ENCODE results near the gene KLHL29.

Gene KLHL29

DNA sequence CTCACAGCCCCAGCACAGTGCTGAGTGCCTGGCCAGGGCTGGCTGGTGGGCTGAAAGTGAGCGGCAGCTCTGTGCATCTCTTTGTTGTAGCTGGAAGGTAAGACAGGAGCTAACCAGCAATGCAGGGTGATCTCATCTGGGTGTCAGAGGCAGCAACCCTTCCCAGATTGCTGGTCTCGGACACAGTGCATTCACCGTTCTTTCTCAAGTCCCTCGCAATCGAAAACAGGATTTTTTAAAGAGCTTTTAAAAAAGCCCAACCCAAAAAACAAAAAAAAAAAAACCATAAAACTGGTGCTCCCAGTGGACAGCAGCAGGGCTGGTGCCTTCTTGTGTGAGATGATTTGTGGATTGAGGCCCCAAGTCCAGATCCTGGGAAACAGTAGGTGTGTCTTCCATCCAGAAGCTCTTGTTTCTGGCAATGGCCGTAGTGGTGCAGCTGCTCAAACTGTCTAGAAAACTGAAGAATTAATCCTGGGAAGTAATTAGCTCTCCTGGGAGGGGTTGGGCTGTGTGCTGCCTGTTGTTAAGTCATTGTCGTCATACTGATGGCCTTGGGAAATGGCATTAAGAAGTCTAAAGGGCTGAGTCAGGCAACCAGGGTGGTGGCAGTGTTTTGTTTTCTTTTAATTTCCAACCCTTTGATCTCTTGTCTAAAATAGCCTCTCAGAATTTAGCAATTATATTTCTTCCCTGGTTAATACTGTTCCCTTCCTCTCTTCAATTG is 156.7 kb downstream of the KLHL29 start:
- peak; percentile 95 for FAIRE-seq
- peak; percentile 79 for DNase-seq (ENCODE audit: insufficient read length, low spot score)

DNA sequence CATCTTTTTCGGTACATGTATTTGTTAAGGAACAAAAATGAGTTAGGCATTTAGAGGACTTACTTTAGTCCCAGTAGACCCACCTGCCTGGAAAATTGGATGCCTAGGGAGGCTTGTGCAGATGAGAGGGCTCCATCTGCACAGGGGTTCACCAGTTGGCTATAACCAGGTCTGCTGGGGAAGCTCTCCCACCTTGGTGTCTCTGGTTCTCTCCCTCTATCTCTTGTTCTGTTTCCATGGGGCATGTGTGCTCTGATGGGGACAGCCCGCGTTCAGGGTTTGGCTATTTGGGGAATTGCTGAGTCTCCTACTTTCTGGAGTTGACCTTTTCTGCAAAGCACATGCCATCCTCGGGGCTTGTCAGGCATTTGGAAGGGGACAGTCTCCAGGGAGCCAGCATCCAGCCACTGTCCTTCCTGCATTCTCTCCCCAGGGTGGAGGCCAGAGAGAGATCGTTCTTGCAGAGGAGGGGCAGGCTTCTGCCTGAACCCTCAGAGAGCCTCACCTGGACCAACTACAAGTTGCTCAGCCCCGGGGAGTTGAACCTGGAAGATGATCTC is 157.3 kb downstream of the KLHL29 start:
- TF ChIP-seq, protein P1, sequence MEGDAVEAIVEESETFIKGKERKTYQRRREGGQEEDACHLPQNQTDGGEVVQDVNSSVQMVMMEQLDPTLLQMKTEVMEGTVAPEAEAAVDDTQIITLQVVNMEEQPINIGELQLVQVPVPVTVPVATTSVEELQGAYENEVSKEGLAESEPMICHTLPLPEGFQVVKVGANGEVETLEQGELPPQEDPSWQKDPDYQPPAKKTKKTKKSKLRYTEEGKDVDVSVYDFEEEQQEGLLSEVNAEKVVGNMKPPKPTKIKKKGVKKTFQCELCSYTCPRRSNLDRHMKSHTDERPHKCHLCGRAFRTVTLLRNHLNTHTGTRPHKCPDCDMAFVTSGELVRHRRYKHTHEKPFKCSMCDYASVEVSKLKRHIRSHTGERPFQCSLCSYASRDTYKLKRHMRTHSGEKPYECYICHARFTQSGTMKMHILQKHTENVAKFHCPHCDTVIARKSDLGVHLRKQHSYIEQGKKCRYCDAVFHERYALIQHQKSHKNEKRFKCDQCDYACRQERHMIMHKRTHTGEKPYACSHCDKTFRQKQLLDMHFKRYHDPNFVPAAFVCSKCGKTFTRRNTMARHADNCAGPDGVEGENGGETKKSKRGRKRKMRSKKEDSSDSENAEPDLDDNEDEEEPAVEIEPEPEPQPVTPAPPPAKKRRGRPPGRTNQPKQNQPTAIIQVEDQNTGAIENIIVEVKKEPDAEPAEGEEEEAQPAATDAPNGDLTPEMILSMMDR (IDR thresholded peaks at IDR 0.05; ENCODE audit: insufficient read depth, missing control alignments), result no peak
- no peak for FAIRE-seq
- DNase-seq (ENCODE audit: insufficient read length, low spot score), result no peak

More for the DNA sequence above, 156.7 kb downstream of the KLHL29 start:
- TF ChIP-seq, protein P1 (IDR thresholded peaks at IDR 0.05; ENCODE audit: insufficient read depth, missing control alignments), result no peak

DNA sequence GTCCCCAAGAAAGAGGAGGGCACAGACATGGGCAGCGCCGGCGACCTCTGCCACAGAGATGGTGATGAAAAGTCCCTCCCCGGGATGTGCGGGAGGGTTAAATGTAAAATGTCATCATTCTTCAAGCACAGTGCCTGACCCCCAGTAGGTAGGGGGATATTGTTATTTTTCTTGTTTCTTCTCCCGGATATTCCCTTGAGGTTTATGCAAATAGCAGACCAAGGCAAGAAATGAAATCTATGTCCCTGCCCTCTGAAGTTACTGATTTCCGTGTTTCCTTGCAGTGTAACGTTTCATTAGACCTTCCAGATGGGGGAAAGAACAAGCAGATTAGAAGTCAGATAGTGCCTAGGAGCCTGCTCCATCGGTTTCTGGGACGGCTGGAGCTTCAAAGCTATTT is 158.3 kb downstream of the KLHL29 start:
- TF ChIP-seq, protein P1 (IDR thresholded peaks at IDR 0.05; ENCODE audit: insufficient read depth, missing control alignments), result no peak
- DNase-seq (ENCODE audit: insufficient read length, low spot score) (no peak), FAIRE-seq (no peak)

DNA sequence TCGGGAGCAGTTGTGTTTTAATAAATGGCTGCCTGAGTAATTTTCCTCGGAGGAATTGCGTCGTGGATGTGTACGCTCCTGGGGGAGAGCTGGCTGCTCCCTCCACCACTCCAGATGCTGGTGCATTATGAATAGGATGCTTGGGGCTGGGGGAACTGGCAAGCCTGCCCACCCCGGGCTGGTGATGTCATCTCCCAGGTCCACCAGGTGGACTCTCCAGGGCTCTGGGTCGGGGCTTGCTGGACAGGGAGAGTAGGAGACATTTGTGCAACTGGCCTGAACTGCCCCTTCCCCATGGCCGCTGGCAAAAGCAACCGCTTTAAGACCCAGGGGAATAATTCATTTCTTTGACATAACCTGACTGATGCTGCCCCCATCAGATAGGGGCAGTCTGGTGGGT is 158.7 kb downstream of the KLHL29 start:
- FAIRE-seq, result no peak
- DNase-seq (ENCODE audit: insufficient read length, low spot score), result no peak
- TF ChIP-seq, protein P1 (IDR thresholded peaks at IDR 0.05; ENCODE audit: insufficient read depth, missing control alignments), result no peak

DNA sequence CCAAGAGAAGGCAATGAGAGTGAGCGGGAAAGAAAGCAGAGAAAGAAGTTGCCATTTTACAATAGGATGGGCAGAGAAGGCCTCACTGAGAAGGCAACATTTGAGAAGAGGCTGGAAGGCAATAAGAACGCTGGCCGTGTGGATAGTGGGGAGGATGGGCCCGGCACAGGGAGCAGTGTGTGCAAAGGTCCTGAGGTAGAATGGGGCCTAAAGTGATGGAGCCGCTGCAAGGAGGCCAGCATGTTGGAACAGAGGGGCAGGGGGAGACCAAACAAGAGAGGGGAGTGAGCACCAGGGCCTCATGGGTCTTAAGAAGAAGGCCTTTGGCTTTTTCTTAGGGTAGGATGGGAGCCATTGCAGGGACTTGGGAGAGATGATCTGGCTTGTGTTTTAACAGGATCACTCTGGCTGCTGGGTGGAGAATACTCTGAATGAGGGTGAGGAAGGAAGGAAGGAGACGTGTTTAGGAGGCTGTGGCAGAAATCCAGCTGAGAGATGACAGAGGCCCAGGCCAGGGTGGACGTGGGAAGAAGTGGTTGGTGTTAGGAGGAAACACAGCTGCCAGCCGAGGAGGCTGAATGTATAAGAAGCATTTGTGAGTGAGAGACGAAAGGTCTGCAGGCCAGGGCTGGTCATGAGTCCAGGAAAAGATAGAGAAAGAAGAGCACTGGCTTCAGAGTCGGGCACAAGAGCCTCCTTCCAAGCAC is 159.8 kb downstream of the KLHL29 start:
- no peak for DNase-seq (ENCODE audit: insufficient read length, low spot score)
- TF ChIP-seq, protein P1 (IDR thresholded peaks at IDR 0.05; ENCODE audit: insufficient read depth, missing control alignments), result no peak
- FAIRE-seq, result no peak

DNA sequence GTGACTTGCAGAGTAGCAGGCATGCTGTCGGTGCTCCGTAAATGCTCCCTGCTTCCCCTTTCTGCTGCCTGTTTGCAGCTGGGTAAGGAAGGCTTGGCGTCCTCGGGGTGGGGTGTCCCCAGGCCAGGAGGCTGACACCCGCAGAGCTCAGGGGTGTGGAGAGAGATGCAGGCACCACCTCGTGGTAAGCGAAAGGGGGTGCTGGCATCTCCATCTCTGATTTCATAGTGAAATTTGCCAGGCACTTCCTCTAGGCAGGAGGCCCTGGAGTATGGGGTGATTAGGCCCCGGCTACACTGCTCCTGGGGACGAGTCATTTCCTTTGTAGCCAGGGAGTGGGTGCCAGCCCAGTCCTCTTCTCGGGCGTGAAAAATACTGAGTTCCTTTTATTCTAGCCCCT is 160.4 kb downstream of the KLHL29 start:
- no peak for DNase-seq (ENCODE audit: insufficient read length, low spot score)

More for the DNA sequence above, 160.4 kb downstream of the KLHL29 start:
- TF ChIP-seq, protein P1 (IDR thresholded peaks at IDR 0.05; ENCODE audit: insufficient read depth, missing control alignments), result no peak
- no peak for FAIRE-seq

Measured in D721Med (cell line).